Hepatocyte (in vitro differentiated cells): Measurements from ENCODE around the gene ZNF232. TPM values are rescaled to one million over a fixed set of nuclear protein-coding genes. Genes with fewer than 3 reads are reported as not detected.
A peak's percentile ranks its signal among the peaks of the same experiment; 100 is the strongest.
"Not testable (repeated sequence)": the region's sequence is repeated elsewhere in the genome, so short reads cannot be mapped to it uniquely, and the experiment has no call there.

Source experiments
- DNase-seq: peaks from one replicate; pipeline ENCODE4 v3.0.0-alpha.2; 2016; ENCODE audit warnings: low spot score
- H2AFZ ChIP-seq: fragments of 200-600 bp; sonication (generic); 2 replicates; pipeline ENCODE4 v1.6.0; 2016; ENCODE audit warnings: antibody characterized with exemption, mild to moderate bottlenecking
- H3K27ac ChIP-seq: fragments of 200-600 bp; sonication (generic); 2 replicates; pipeline ENCODE4 v1.5.1; 2016; ENCODE audit warnings: mild to moderate bottlenecking
- H3K27me3 ChIP-seq: fragments of 200-600 bp; sonication (generic); 2 replicates; pipeline ENCODE4 v1.6.1; 2016
- H3K36me3 ChIP-seq: fragments of 200-600 bp; sonication (generic); replicated peaks from 2 replicates; pipeline ENCODE4 v1.5.1; 2016; ENCODE audit warnings: low read depth; ENCODE audit not compliant: insufficient read depth
- H3K4me1 ChIP-seq: fragments of 200-600 bp; sonication (generic); 2 replicates; pipeline ENCODE4 v1.5.1; 2016; ENCODE audit warnings: mild to moderate bottlenecking, moderate library complexity; ENCODE audit not compliant: insufficient read depth
- H3K4me2 ChIP-seq: fragments of 200-600 bp; sonication (generic); 2 replicates; pipeline ENCODE4 v1.6.0; 2016
- H3K4me3 ChIP-seq: fragments of 200-600 bp; sonication (generic); 2 replicates; pipeline ENCODE4 v1.5.1; 2016; ENCODE audit warnings: mild to moderate bottlenecking
- H3K79me2 ChIP-seq: fragments of 200-600 bp; sonication (generic); 2 replicates; pipeline ENCODE4 v1.6.0; 2017; ENCODE audit warnings: mild to moderate bottlenecking
- H3K9me2 ChIP-seq: fragments of 200-600 bp; sonication (generic); replicated peaks from 2 replicates; pipeline ENCODE4 v1.6.0; 2017; ENCODE audit warnings: mild to moderate bottlenecking; ENCODE audit not compliant: insufficient read depth
- H3K9me3 ChIP-seq: fragments of 200-600 bp; sonication (generic); 2 replicates; pipeline ENCODE4 v1.5.1; 2016; ENCODE audit warnings: low read depth, mild to moderate bottlenecking
- H4K20me1 ChIP-seq: fragments of 200-600 bp; sonication (generic); 2 replicates; pipeline ENCODE4 v1.6.0; 2016; ENCODE audit warnings: mild to moderate bottlenecking; ENCODE audit not compliant: insufficient read depth, poor library complexity, severe bottlenecking
- EZH2 ChIP-seq: fragments of 200-600 bp; sonication (generic); IDR thresholded peaks from 2 replicates; pipeline ENCODE4 v1.6.1; 2016; ENCODE audit warnings: antibody characterized with exemption, mild to moderate bottlenecking, borderline replicate concordance
- EZH2phosphoT487 ChIP-seq: fragments of 200-600 bp; sonication (generic); IDR thresholded peaks from one replicate; pipeline ENCODE4 v1.6.1; 2018; ENCODE audit warnings: antibody characterized with exemption, mild to moderate bottlenecking, low read depth, moderate library complexity; ENCODE audit not compliant: unreplicated experiment, severe bottlenecking
- WGBS: methylation state at CpG from one replicate; pipeline ENCODE4 v1.1.6; 2016; ENCODE audit warnings: low lambda C conversion rate; ENCODE audit errors: missing lambda C conversion rate; 5-methylcytosine and 5-hydroxymethylcytosine counted together
- polyA plus RNA-seq: library from polyadenylated mRNA; unstranded; fragments of >200 nt; fragmentation: Nextera tagmentation; extraction: Ambion mirVana; gene quantifications from 2 replicates; pipeline ENCODE4 v1.2.1, GENCODE V29; 2016
- total RNA-seq: library from RNA; depleted of rRNA; stranded (reverse); fragments of >200 nt; gene quantifications from 2 replicates; pipeline ENCODE4 v1.2.3, GENCODE V29; 2014
- TF ChIP-seq, protein P1 (sequence below): fragments of 200-600 bp; sonication (generic); IDR thresholded peaks from 2 replicates; pipeline ENCODE4 v1.5.1; 2016; ENCODE audit warnings: antibody characterized with exemption, mild to moderate bottlenecking; ENCODE audit not compliant: poor library complexity

The ZNF232 gene
- total RNA-seq: 10.1 and 11.8 TPM in 2 replicates
- polyA plus RNA-seq: 8.1 and 12.0 TPM in 2 replicates

DNA sequence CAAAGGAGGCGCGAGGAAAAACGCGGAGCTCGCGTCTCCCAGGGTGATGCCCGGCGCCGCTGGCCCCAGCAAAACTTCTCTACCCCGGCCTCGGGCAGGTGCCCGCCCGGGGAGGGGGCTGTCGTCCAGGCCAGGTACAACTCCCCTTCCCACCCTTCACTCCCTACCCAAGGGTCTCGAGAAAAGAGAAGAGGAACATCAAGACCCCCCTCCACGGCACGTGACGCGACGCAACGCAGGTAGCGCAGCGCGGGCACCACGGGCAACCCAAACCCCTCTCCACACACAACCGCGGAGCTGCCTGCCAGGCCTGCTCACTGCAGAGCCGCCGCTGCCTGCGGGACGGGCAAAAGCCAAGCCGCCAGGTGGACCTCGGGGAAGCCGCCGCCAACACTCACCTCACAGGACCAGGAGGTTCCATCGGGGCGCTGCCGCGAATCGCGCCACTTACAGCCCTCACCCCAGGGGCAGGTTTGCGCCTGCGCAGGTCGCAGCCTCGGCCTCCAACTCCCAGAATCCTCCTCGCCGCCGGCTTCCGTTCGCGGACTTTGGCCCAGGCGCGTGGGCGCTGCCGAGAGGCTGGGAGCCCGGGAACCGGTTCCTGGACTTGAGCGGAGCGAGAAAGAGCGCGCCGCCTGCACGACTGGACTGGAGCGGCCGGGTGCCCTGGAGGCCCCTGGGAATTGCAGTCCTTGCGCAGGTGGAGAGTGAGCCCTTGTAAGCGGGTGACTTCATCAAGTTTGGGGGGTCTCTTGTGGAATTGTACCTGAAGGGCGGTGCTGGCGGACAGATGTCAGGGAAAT is at the start of gene ZNF232:
ZNF232 (minus strand) TSS at position 477 of the 803 bp plus-strand sequence; CDS start at position 421, 56 bp downstream.
- whole genome bisulfite sequencing: 2% methylated on average over 52 of the region's 69 CpGs
- TF ChIP-seq EZH2 (no peak), EZH2phosphoT487 (no peak)
- TF ChIP-seq, protein P1, sequence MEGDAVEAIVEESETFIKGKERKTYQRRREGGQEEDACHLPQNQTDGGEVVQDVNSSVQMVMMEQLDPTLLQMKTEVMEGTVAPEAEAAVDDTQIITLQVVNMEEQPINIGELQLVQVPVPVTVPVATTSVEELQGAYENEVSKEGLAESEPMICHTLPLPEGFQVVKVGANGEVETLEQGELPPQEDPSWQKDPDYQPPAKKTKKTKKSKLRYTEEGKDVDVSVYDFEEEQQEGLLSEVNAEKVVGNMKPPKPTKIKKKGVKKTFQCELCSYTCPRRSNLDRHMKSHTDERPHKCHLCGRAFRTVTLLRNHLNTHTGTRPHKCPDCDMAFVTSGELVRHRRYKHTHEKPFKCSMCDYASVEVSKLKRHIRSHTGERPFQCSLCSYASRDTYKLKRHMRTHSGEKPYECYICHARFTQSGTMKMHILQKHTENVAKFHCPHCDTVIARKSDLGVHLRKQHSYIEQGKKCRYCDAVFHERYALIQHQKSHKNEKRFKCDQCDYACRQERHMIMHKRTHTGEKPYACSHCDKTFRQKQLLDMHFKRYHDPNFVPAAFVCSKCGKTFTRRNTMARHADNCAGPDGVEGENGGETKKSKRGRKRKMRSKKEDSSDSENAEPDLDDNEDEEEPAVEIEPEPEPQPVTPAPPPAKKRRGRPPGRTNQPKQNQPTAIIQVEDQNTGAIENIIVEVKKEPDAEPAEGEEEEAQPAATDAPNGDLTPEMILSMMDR: no peak
- H3K79me2 ChIP-seq: peaks cover 21% of the 10 kb centered on the region

DNA sequence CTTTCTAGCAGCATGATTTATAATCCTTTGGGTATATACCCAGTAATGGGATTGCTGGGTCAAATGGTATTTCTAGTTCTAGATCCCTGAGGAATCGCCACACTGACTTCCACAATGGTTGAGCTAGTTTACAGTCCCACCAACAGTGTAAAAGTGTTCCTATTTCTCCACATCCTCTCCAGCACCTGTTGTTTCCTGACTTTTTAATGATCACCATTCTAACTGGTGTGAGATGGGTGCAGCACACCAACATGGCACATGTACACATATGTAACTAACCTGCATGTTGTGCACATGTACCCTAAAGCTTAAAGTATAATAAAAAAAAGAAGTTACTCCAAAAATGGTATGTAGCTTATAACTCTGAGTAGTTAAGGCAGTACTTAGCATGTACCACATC is 49.0 kb upstream of the ZNF232 start:
- WGBS: 88% methylated on average over 1 of the region's 1 CpG
- not testable (repeated sequence) for H2AFZ ChIP-seq, H3K4me1 ChIP-seq, H3K36me3 ChIP-seq, H3K27me3 ChIP-seq, H3K9me2 ChIP-seq, H3K9me3 ChIP-seq, H3K4me3 ChIP-seq, H4K20me1 ChIP-seq, H3K27ac ChIP-seq, H3K79me2 ChIP-seq, H3K4me2 ChIP-seq, DNase-seq

More for the DNA sequence above, at the start of gene ZNF232:
- Histone ChIP-seq H3K27ac (peak within 1 kb of the TSS; percentile 96), H3K27me3 (no peaks in the 10 kb centered on the region), H3K9me2 (no peaks in the 10 kb centered on the region), H3K4me1 (peaks cover 7% of the 10 kb centered on the region), H3K9me3 (no peaks in the 10 kb centered on the region), H3K4me2 (peak within 1 kb of the TSS; percentile 95), H3K36me3 (peaks cover 3% of the 10 kb centered on the region), H4K20me1 (no peaks in the 10 kb centered on the region), H3K4me3 (peak within 1 kb of the TSS; percentile 77), H2AFZ (peak within 1 kb of the TSS; percentile 94)
- peak; percentile 98 for DNase-seq

DNA sequence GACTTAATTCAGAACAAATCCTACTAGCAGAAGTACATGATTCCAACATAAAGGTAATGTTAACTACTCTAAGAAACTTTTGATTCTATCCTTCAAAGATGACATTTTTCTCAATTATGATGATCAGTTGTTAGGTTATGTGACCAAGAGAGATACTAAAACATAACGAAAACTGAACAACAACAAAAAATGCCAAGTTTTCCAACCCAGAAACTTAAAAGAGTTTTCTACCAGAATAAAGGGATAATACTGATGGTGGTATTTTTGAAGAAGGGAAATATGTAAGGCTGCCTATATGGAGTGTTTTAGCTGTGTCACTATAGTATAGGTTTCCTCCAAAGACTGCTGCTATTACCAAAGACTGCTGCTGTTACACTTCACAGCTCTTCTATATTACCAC is 34.4 kb upstream of the ZNF232 start:
- not testable (repeated sequence) for H3K36me3 ChIP-seq, H3K79me2 ChIP-seq, H3K27ac ChIP-seq, H3K4me2 ChIP-seq, H4K20me1 ChIP-seq, H3K4me3 ChIP-seq, H3K9me2 ChIP-seq, H2AFZ ChIP-seq, H3K27me3 ChIP-seq, H3K9me3 ChIP-seq, DNase-seq, H3K4me1 ChIP-seq
- whole genome bisulfite sequencing: 85% methylated on average over 1 of the region's 1 CpG

DNA sequence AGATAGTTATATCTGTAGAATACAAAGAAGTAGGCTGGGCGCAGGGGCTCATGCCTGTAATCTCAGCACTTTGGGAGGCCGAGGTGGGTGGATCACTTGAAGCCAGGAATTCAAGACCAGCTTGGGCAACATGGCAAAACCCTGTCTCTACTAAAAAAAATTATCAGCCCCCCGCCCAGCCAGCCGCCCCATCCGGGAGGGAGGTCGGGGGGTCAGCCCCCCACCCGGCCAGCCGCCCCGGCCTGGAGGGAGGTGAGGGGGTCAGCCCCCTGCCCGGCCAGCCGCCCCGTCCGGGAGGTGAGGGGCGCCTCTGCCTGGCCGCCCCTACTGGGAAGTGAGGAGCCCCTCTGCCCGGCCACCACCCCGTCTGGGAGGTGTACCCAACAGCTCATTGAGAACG is 31.2 kb upstream of the ZNF232 start:
- DNase-seq, H3K27ac ChIP-seq: not testable (repeated sequence)
- 63% methylated on average over 3 of the region's 18 CpGs for WGBS

DNA sequence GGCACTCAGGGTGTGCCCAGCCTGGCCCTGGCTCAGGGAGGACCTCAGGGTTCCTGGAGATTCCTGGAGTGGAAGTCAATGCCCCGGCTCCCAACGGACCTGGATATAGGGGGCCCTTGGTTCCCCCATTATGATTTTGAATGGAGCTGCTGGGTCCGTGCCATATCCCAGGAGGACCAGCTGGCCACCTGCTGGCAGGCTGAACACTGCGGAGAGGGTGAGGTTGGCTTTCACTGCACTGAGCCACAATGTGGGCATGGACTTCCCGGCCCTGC is 27.7 kb upstream of the ZNF232 start:
- no peak overlapping the region for H3K27ac ChIP-seq
- no peaks in the 10 kb centered on the region for H3K27me3 ChIP-seq
- H3K79me2 ChIP-seq: no peaks in the 10 kb centered on the region
- no peaks in the 10 kb centered on the region for H4K20me1 ChIP-seq
- no peaks in the 10 kb centered on the region for H3K9me3 ChIP-seq
- H3K36me3 ChIP-seq: no peaks in the 10 kb centered on the region
- H3K4me3 ChIP-seq: no peak overlapping the region
- H3K4me1 ChIP-seq: no peaks in the 10 kb centered on the region
- no peak overlapping the region for H3K4me2 ChIP-seq
- DNase-seq: no peak
- H2AFZ ChIP-seq: no peak overlapping the region
- H3K9me2 ChIP-seq: no peaks in the 10 kb centered on the region
- TF ChIP-seq, protein P1: no peak
- TF ChIP-seq EZH2 (no peak), EZH2phosphoT487 (no peak)
- 93% methylated on average over 5 of the region's 5 CpGs for WGBS

More for the DNA sequence above, 31.2 kb upstream of the ZNF232 start:
- H3K36me3 ChIP-seq, H3K4me1 ChIP-seq, H3K4me2 ChIP-seq, H3K4me3 ChIP-seq, H4K20me1 ChIP-seq, H3K9me3 ChIP-seq, H3K9me2 ChIP-seq, H3K79me2 ChIP-seq, H2AFZ ChIP-seq, H3K27me3 ChIP-seq: not testable (repeated sequence)
